Measurements from ENCODE around the gene OTOP2. TPM values are rescaled to one million over a fixed set of nuclear protein-coding genes. Genes with fewer than 3 reads are reported as not detected.

The OTOP2 gene
- total RNA-seq, 4 donors from 2014 or later: not detected

- WGBS, 2 donors (ENCODE audit: low coverage in 1 of 2): 48 to 51% methylated on average over 7 to 8 of the region's 8 CpGs
- no peak for ATAC-seq
- Histone ChIP-seq H3K4me1 (peaks cover 0 to 13% (median 5%) of the 10 kb centered on the region in 3 donors), H3K27me3 (peaks cover 93% of the 10 kb centered on the region), H3K36me3 (no peaks in the 10 kb centered on the region), H3K27ac (no peak overlapping the region), H3K9me3 (no peaks in the 10 kb centered on the region), H3K4me3 (no peak overlapping the region)
- no peak for TF ChIP-seq POLR2A (IDR thresholded peaks at IDR 0.05)
- TF ChIP-seq, protein P1, sequence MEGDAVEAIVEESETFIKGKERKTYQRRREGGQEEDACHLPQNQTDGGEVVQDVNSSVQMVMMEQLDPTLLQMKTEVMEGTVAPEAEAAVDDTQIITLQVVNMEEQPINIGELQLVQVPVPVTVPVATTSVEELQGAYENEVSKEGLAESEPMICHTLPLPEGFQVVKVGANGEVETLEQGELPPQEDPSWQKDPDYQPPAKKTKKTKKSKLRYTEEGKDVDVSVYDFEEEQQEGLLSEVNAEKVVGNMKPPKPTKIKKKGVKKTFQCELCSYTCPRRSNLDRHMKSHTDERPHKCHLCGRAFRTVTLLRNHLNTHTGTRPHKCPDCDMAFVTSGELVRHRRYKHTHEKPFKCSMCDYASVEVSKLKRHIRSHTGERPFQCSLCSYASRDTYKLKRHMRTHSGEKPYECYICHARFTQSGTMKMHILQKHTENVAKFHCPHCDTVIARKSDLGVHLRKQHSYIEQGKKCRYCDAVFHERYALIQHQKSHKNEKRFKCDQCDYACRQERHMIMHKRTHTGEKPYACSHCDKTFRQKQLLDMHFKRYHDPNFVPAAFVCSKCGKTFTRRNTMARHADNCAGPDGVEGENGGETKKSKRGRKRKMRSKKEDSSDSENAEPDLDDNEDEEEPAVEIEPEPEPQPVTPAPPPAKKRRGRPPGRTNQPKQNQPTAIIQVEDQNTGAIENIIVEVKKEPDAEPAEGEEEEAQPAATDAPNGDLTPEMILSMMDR (IDR thresholded peaks at IDR 0.05): no peak
- no peak for TF ChIP-seq EP300 (IDR thresholded peaks at IDR 0.05)
- TF ChIP-seq POLR2AphosphoS5 (IDR thresholded peaks at IDR 0.05): no peak
Observed at GRCh38 chr17:74939534-74939933, 15.5 kb downstream of the OTOP2 start.

DNA sequence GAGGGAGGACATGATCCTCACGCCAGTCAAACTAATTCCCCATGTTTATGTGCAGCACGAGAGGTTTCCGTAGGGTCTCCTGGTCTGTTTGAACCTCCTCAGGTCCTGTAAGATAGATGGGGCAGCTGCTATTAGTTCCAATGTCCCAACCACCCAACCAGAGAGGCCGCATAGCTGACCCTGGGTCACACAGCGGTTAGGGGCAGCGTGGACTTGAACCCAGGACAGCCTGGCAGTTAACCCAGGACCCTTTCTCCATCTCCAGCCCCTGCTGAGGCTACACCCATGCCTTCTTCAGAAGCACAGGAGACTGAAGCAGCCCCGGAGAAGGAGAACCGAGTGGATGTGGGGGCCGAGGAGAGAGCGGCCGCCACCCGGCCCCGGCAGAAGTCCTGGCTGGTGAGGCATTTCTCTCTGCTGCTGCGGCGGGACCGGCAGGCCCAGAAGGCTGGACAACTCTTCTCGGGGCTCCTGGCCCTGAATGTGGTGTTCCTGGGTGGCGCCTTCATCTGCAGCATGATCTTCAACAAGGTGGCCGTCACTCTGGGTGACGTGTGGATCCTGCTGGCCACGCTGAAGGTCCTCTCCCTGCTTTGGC, 17.2 kb downstream of the OTOP2 start:
- TF ChIP-seq POLR2AphosphoS5 (IDR thresholded peaks at IDR 0.05) (no peak), EP300 (IDR thresholded peaks at IDR 0.05) (no peak), POLR2A (IDR thresholded peaks at IDR 0.05) (no peak)
- TF ChIP-seq, protein P1 (IDR thresholded peaks at IDR 0.05): no peak
- Histone ChIP-seq H3K27ac (no peak overlapping the region), H3K27me3 (peaks cover 86% of the 10 kb centered on the region), H3K4me1 (peaks cover 0 to 3% (median 1%) of the 10 kb centered on the region in 3 donors), H3K4me3 (no peak overlapping the region), H3K36me3 (no peaks in the 10 kb centered on the region), H3K9me3 (no peaks in the 10 kb centered on the region)
- 50% methylated on average over 2 of the region's 21 CpGs; no CpG with 5 or more reads in 1 of the 2 donors for WGBS, 2 donors (ENCODE audit: low coverage in 1 of 2)
- ATAC-seq: no peak

- no peak overlapping the region for H3K4me3 ChIP-seq
- no peaks in the 10 kb centered on the region for H3K9me3 ChIP-seq
- no peaks in the 10 kb centered on the region for H3K4me1 ChIP-seq
- H3K27ac ChIP-seq: no peak overlapping the region
- TF ChIP-seq POLR2AphosphoS5 (IDR thresholded peaks at IDR 0.05) (no peak), EP300 (IDR thresholded peaks at IDR 0.05) (no peak), POLR2A (IDR thresholded peaks at IDR 0.05) (no peak)
- TF ChIP-seq, protein P1 (IDR thresholded peaks at IDR 0.05): no peak
- H3K27me3 ChIP-seq: peaks cover 84% of the 10 kb centered on the region
- ATAC-seq: no peak
- 76 to 85% methylated on average over 5 to 8 of the region's 13 CpGs for WGBS, 2 donors (ENCODE audit: low coverage in 1 of 2)
- H3K36me3 ChIP-seq: no peaks in the 10 kb centered on the region
Observed at GRCh38 chr17:74943808-74944522, 19.9 kb downstream of the OTOP2 start.

- H3K27ac ChIP-seq: no peak overlapping the region
- H3K27me3 ChIP-seq: peaks cover 89% of the 10 kb centered on the region
- no peaks in the 10 kb centered on the region for H3K9me3 ChIP-seq
- TF ChIP-seq EP300 (IDR thresholded peaks at IDR 0.05) (no peak), POLR2A (IDR thresholded peaks at IDR 0.05) (no peak), POLR2AphosphoS5 (IDR thresholded peaks at IDR 0.05) (no peak)
- TF ChIP-seq, protein P1 (IDR thresholded peaks at IDR 0.05): no peak
- no peaks in the 10 kb centered on the region for H3K36me3 ChIP-seq
- WGBS, 2 donors (ENCODE audit: low coverage in 1 of 2): 23 to 27% methylated on average over 3 to 5 of the region's 6 CpGs
- ATAC-seq: no peak
- no peaks in the 10 kb centered on the region for H3K4me1 ChIP-seq
- H3K4me3 ChIP-seq: no peak overlapping the region
Observed at GRCh38 chr17:74945543-74945942, 21.5 kb downstream of the OTOP2 start.

DNA sequence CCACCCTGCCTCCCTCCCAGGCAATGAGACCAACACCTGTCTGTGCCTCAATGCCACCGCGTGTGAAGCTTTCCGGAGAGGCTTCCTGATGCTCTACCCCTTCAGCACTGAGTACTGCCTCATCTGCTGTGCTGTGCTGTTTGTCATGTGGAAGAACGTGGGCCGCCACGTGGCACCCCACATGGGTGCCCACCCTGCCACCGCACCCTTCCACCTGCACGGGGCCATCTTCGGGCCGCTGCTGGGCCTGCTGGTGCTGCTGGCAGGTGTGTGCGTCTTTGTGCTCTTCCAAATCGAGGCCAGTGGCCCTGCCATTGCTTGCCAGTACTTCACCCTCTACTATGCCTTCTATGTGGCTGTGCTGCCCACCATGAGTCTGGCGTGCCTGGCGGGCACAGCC, 22.6 kb downstream of the OTOP2 start:
- Histone ChIP-seq H3K27ac (no peak overlapping the region), H3K36me3 (no peaks in the 10 kb centered on the region), H3K4me1 (no peaks in the 10 kb centered on the region), H3K27me3 (peaks cover 91% of the 10 kb centered on the region), H3K4me3 (no peak overlapping the region), H3K9me3 (no peaks in the 10 kb centered on the region)
- 97% methylated on average over 11 of the region's 14 CpGs; no CpG with 5 or more reads in 1 of the 2 donors for WGBS, 2 donors (ENCODE audit: low coverage in 1 of 2)
- no peak for ATAC-seq
- TF ChIP-seq EP300 (IDR thresholded peaks at IDR 0.05) (no peak), POLR2AphosphoS5 (IDR thresholded peaks at IDR 0.05) (no peak), POLR2A (IDR thresholded peaks at IDR 0.05) (no peak)
- TF ChIP-seq, protein P1 (IDR thresholded peaks at IDR 0.05): no peak
